Lower leg skin (tissue), 4 donors: ENCODE data around the gene NEO1. TPM values are rescaled to one million over a fixed set of nuclear protein-coding genes. Genes with fewer than 3 reads are reported as not detected.
A peak's percentile ranks its signal among the peaks of the same experiment; 100 is the strongest.

ENCODE experiments used
- DNase-seq, 2 donors: peaks; one replicate each; pipeline ENCODE4 v3.0.0-alpha.2; 2019; ENCODE audit warnings: low spot score in 2 of 2
- H3K4me3 ChIP-seq: fragments of 200-600 bp; sonication (generic); 2 replicates; pipeline ENCODE4 v1.5.1; 2017; ENCODE audit warnings: mild to moderate bottlenecking, low read depth; ENCODE audit not compliant: poor library complexity, severe bottlenecking
- CTCF ChIP-seq, 3 donors: fragments of 450-650 bp; IDR thresholded peaks; one replicate each; pipeline ENCODE4 v1.5.1; 2016; ENCODE audit warnings: antibody characterized with exemption in 3 of 3, mild to moderate bottlenecking in 3 of 3, moderate library complexity in 2 of 3
- POLR2A ChIP-seq, 2 donors: fragments of 450-650 bp; IDR thresholded peaks; one replicate each; pipeline ENCODE4 v1.6.1; 2016 to 2017; ENCODE audit warnings: antibody characterized with exemption in 2 of 2, mild to moderate bottlenecking in 1 of 2, moderate library complexity in 1 of 2
- WGBS, 2 donors: methylation state at CpG; one replicate each; pipeline ENCODE4 v1.1.5; 2018; 5-methylcytosine and 5-hydroxymethylcytosine counted together
- intact Hi-C: fragments of 100-400 bp; cut with DNase I; formaldehyde crosslinking; loops from one replicate; pipeline ENCODE4 v1.15.0; 2023; ENCODE audit warnings: low total_unique reads
- total RNA-seq, 4 donors: library from RNA; depleted of rRNA; stranded (reverse); fragments of >200 nt; gene quantifications; one replicate each; pipeline ENCODE4 v1.1.0, GENCODE V29; 2016

NEO1 gene
- total RNA-seq, 4 donors from 2014 or later: 60.0 to 102 (median 80.9) TPM

GRCh38 chr15:73273181-73274002 is 221.1 kb downstream of the NEO1 start:
- WGBS, 2 donors: 41 to 44% methylated on average over 5 of the region's 5 CpGs

GRCh38 chr15:73275862-73276261 is 223.6 kb downstream of the NEO1 start:
- TF ChIP-seq POLR2A (IDR thresholded peaks at IDR 0.05) (no peak), CTCF (IDR thresholded peaks at IDR 0.05) (no peak)
- intact Hi-C loops: no loop called here

More at GRCh38 chr15:73273181-73274002, 221.1 kb downstream of the NEO1 start:
- TF ChIP-seq CTCF (IDR thresholded peaks at IDR 0.05) (no peak), POLR2A (IDR thresholded peaks at IDR 0.05) (no peak)
- DNase-seq: peak in 1 of 2 donors; percentile 49
- intact Hi-C loops: no loop called here
- H3K4me3 ChIP-seq: no peak overlapping the region

GRCh38 chr15:73282567-73283365 is 230.5 kb downstream of the NEO1 start:
- DNase-seq: no peak
- TF ChIP-seq POLR2A (IDR thresholded peaks at IDR 0.05): no peak
- no peak for TF ChIP-seq CTCF (IDR thresholded peaks at IDR 0.05)
- intact Hi-C loops: no loop called here
- WGBS, 2 donors: 84 to 89% methylated on average over 8 of the region's 8 CpGs
- H3K4me3 ChIP-seq: no peak overlapping the region

More at GRCh38 chr15:73275862-73276261, 223.6 kb downstream of the NEO1 start:
- no peak overlapping the region for H3K4me3 ChIP-seq
- no peak for DNase-seq

GRCh38 chr15:73283366-73283962 is 231.2 kb downstream of the NEO1 start:
- no peak for DNase-seq
- no peak overlapping the region for H3K4me3 ChIP-seq
- 80 to 82% methylated on average over 2 of the region's 2 CpGs for whole genome bisulfite sequencing, 2 donors
- intact Hi-C loops: no loop called here
- no peak for TF ChIP-seq POLR2A (IDR thresholded peaks at IDR 0.05)
- TF ChIP-seq CTCF (IDR thresholded peaks at IDR 0.05): no peak

- no peak overlapping the region for H3K4me3 ChIP-seq
- WGBS, 2 donors: 67 to 84% methylated on average over 3 of the region's 3 CpGs
- no peak for DNase-seq
- intact Hi-C loops: no loop called here
- TF ChIP-seq CTCF (IDR thresholded peaks at IDR 0.05) (no peak), POLR2A (IDR thresholded peaks at IDR 0.05) (no peak)
Measured at GRCh38 chr15:73284090-73284716, 231.9 kb downstream of the NEO1 start.
